ENCODE results near the gene ABR.

DNA sequence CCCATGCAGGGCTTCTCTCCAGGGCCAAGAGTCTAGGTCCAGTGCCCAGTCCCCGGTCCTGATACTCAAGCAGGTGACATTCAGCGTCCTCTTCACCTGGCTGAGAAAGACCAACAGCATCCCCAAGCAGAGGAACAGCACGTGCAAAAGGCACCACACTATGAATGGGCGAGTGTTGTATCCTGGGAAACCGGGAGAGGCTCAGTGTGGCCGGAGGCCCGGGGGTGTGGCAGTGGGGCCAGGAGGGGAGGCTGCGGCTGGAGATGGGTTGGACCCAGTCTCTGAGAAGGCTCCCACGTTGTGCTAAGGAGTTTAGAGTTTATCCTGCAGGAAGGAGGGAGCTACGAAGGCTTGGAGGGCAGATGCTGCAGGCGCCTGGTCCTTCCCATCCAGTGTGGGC is 13.5 kb downstream of the ABR start:
- TF ChIP-seq, protein P1, sequence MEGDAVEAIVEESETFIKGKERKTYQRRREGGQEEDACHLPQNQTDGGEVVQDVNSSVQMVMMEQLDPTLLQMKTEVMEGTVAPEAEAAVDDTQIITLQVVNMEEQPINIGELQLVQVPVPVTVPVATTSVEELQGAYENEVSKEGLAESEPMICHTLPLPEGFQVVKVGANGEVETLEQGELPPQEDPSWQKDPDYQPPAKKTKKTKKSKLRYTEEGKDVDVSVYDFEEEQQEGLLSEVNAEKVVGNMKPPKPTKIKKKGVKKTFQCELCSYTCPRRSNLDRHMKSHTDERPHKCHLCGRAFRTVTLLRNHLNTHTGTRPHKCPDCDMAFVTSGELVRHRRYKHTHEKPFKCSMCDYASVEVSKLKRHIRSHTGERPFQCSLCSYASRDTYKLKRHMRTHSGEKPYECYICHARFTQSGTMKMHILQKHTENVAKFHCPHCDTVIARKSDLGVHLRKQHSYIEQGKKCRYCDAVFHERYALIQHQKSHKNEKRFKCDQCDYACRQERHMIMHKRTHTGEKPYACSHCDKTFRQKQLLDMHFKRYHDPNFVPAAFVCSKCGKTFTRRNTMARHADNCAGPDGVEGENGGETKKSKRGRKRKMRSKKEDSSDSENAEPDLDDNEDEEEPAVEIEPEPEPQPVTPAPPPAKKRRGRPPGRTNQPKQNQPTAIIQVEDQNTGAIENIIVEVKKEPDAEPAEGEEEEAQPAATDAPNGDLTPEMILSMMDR (IDR thresholded peaks at IDR 0.05) = no peak
- no peak for TF ChIP-seq POLR2A (IDR thresholded peaks at IDR 0.05)

Data from adrenal gland (tissue), 5 donors.